BE2C (cell line): ENCODE results near the gene WWOX.

ENCODE experiments used
- DNase-seq: peaks from one replicate; pipeline ENCODE4 v3.0.0-alpha.2; 2020
- H3K27me3 ChIP-seq: fragments of 250-450 bp; sonication (Bioruptor Pico); 2 replicates; pipeline ENCODE4 v1.5.1; 2020; ENCODE audit warnings: mild to moderate bottlenecking
- H3K36me3 ChIP-seq: fragments of 250-450 bp; sonication (Bioruptor Pico); 2 replicates; pipeline ENCODE4 v1.5.1; 2020; ENCODE audit warnings: mild to moderate bottlenecking
- H3K4me1 ChIP-seq: fragments of 250-450 bp; sonication (Bioruptor Pico); 2 replicates; pipeline ENCODE4 v1.5.1; 2020
- H3K4me3 ChIP-seq: 2 replicates; pipeline ENCODE4 v1.5.1; 2011; ENCODE audit warnings: low read depth, low read length
- H3K9me3 ChIP-seq: fragments of 250-450 bp; sonication (Bioruptor Pico); 2 replicates; pipeline ENCODE4 v1.5.1; 2020
- TF ChIP-seq, protein P1 (sequence below): IDR thresholded peaks from 2 replicates; pipeline ENCODE4 v1.5.1; 2012; ENCODE audit warnings: mild to moderate bottlenecking, low read depth, low read length

The WWOX gene

DNA sequence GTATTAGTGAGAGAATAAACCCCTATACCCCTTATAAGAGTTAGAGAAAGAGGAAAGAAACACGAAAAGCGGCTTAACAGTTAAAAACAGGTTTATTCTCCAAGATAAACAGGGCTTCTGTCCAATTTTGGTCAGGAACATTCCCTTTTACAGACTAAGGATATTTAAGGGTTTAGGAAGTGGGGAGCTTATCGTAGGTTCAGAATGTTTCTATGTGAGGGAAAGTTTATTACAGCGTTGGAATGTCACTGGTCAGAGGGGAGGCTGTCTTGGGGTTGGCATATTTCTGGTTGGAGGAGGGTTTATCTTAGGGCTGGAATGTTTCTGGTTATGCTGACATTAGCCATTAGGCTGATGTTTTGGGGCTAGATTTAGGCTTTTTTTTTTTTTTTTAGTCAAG, 34.1 kb upstream of the WWOX start:
- TF ChIP-seq, protein P1, sequence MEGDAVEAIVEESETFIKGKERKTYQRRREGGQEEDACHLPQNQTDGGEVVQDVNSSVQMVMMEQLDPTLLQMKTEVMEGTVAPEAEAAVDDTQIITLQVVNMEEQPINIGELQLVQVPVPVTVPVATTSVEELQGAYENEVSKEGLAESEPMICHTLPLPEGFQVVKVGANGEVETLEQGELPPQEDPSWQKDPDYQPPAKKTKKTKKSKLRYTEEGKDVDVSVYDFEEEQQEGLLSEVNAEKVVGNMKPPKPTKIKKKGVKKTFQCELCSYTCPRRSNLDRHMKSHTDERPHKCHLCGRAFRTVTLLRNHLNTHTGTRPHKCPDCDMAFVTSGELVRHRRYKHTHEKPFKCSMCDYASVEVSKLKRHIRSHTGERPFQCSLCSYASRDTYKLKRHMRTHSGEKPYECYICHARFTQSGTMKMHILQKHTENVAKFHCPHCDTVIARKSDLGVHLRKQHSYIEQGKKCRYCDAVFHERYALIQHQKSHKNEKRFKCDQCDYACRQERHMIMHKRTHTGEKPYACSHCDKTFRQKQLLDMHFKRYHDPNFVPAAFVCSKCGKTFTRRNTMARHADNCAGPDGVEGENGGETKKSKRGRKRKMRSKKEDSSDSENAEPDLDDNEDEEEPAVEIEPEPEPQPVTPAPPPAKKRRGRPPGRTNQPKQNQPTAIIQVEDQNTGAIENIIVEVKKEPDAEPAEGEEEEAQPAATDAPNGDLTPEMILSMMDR = no peak
- H3K4me1 ChIP-seq = no peaks in the 10 kb centered on the region

DNA sequence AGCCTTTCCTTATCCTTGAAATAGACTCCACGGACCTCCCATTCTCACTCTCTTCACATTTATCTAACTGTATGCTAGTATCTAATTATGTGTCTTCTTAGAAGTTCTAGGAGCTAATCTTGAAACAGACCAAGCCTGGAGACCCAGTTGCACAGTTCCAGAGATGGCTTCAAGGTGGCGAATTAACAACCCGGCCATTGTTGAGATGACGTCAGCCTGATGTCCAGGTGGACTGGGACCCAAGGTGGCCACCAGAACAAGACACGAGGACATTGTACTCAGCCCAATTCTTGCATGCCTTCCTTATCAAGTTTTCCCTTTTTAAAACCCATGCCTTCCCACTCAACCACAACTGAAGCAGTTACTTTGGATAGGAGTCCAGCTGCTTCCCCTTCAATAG, 29.5 kb upstream of the WWOX start:
- Histone ChIP-seq H3K9me3 (no peaks in the 10 kb centered on the region), H3K27me3 (no peaks in the 10 kb centered on the region), H3K4me1 (no peaks in the 10 kb centered on the region), H3K36me3 (no peaks in the 10 kb centered on the region), H3K4me3 (no peak overlapping the region)
- no peak for DNase-seq
- TF ChIP-seq, protein P1 = no peak

More for the DNA sequence above, 34.1 kb upstream of the WWOX start:
- H3K9me3 ChIP-seq = no peaks in the 10 kb centered on the region
- no peaks in the 10 kb centered on the region for H3K36me3 ChIP-seq
- no peaks in the 10 kb centered on the region for H3K27me3 ChIP-seq
- H3K4me3 ChIP-seq = no peak overlapping the region
- no peak for DNase-seq

DNA sequence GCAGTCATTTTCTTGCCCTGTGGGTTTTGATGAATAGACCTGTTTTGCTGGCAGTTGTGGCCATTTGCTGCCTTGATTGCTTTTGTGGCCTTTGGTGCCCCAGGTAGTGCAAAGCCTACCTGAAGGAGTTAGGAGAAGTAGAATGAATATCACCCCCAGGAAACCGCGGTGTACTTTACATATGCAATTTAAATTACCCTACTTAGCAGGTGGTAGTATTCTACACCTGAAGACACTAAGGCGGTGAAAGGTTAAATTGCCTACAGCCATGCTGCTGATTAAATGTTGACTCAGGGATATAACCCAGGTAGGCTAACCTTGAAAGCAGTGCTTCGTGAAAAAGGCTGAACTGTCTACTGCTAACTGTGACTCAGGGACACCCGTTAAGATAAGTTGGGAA, 27.2 kb upstream of the WWOX start:
- TF ChIP-seq, protein P1 = no peak
- Histone ChIP-seq H3K4me3 (no peak overlapping the region), H3K36me3 (no peaks in the 10 kb centered on the region), H3K27me3 (no peaks in the 10 kb centered on the region), H3K4me1 (no peaks in the 10 kb centered on the region), H3K9me3 (no peaks in the 10 kb centered on the region)
- DNase-seq = no peak

DNA sequence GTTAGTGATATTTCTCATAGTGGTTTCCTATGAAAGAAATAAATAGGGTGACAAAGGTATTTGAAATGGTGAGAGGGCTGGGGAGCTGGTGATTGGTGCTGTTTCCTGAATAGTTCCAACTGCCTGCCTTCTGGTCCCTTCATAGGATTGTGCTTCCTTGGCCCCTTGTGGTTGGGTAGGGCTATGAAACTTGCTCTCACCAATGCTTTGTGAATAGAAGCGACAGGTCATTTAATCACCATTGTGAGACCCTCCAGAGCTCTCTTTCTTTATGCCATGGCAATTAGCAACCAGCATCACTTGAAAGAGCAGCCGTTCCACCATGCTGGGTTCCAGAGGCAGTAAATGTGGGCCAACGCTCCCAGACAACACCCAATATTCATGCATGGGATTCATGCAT, 23.7 kb upstream of the WWOX start:
- Histone ChIP-seq H3K9me3 (no peaks in the 10 kb centered on the region), H3K4me1 (no peaks in the 10 kb centered on the region), H3K36me3 (no peaks in the 10 kb centered on the region), H3K4me3 (no peak overlapping the region), H3K27me3 (no peaks in the 10 kb centered on the region)
- TF ChIP-seq, protein P1 = no peak
- no peak for DNase-seq

DNA sequence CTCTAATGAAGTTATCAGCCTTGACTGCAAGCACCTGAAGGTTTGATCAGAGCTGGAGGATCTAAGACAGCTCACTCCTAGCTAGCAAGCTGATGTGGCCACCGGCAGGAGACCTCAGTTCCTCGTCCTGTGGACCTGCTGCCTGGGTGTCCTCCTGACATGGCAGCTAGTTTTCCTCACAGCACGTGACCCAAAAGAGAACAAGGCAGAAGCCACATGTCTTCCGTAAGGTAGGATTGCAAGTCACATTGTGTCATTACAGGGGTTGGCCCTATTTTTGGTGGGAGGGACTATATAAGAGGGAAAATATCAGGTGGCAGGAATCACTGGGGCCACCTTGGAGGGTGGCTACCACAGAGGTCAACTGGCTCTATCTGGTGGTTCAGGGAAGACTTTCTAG, 18.1 kb upstream of the WWOX start:
- TF ChIP-seq, protein P1 = no peak
- no peak for DNase-seq
- H3K27me3 ChIP-seq = no peaks in the 10 kb centered on the region

DNA sequence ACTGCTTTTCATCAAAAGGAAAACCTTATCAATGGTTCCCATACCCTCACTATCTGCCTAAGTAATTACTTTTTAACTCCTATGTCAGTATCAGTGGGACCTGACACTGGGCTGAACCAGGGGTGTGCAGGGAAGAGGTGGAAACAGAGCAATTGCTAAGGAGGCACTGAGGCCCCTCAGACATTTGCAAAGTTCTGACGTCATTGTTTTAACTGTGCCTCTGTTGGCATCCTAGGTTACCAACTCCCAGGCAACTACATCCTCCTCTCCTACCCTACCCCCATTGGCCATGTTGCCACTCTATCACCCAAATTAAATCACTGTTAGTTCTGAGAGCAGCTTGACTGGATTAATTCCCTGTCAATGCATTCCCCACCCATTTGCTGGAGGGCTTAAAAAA, 8.0 kb upstream of the WWOX start:
- TF ChIP-seq, protein P1 = no peak
- no peaks in the 10 kb centered on the region for H3K27me3 ChIP-seq
- no peak for DNase-seq
- no peaks in the 10 kb centered on the region for H3K4me1 ChIP-seq
- H3K9me3 ChIP-seq = no peaks in the 10 kb centered on the region
- H3K36me3 ChIP-seq = no peaks in the 10 kb centered on the region
- no peak overlapping the region for H3K4me3 ChIP-seq

More for the DNA sequence above, 18.1 kb upstream of the WWOX start:
- Histone ChIP-seq H3K9me3 (no peaks in the 10 kb centered on the region), H3K4me3 (no peak overlapping the region), H3K4me1 (no peaks in the 10 kb centered on the region), H3K36me3 (no peaks in the 10 kb centered on the region)
